ENCODE measurements around the gene RBM5. TPM values are rescaled to one million over a fixed set of nuclear protein-coding genes. Genes with fewer than 3 reads are reported as not detected.

RBM5 gene
- total and polyA plus RNA-seq, 10 of the 15 experiments (the other 5 are each of a cell fraction or from before 2014, with no cell fraction given): 35.1 to 347 (median 111) TPM

- TF ChIP-seq USF1 (IDR thresholded peaks at IDR 0.05; ENCODE audit: borderline replicate concordance, extremely low read length, insufficient read depth, low read depth, low read length) (no peak), EED (IDR thresholded peaks at IDR 0.05; ENCODE audit: low read depth) (no peak), E2F8 (IDR thresholded peaks at IDR 0.05; ENCODE audit: low read depth, partially characterized antibody) (no peak), BCLAF1 (IDR thresholded peaks at IDR 0.05) (no peak), TCF12 (IDR thresholded peaks at IDR 0.05; ENCODE audit: low read depth, low read length) (no peak), STAT1 (conservative IDR thresholded peaks at IDR 0.05) (no peak), CREM (IDR thresholded peaks at IDR 0.05; ENCODE audit: low read depth) (no peak), NKRF (conservative IDR thresholded peaks at IDR 0.05) (no peak), ZNF207 (IDR thresholded peaks at IDR 0.05; ENCODE audit: borderline replicate concordance) (no peak)
- TF ChIP-seq, protein P1, sequence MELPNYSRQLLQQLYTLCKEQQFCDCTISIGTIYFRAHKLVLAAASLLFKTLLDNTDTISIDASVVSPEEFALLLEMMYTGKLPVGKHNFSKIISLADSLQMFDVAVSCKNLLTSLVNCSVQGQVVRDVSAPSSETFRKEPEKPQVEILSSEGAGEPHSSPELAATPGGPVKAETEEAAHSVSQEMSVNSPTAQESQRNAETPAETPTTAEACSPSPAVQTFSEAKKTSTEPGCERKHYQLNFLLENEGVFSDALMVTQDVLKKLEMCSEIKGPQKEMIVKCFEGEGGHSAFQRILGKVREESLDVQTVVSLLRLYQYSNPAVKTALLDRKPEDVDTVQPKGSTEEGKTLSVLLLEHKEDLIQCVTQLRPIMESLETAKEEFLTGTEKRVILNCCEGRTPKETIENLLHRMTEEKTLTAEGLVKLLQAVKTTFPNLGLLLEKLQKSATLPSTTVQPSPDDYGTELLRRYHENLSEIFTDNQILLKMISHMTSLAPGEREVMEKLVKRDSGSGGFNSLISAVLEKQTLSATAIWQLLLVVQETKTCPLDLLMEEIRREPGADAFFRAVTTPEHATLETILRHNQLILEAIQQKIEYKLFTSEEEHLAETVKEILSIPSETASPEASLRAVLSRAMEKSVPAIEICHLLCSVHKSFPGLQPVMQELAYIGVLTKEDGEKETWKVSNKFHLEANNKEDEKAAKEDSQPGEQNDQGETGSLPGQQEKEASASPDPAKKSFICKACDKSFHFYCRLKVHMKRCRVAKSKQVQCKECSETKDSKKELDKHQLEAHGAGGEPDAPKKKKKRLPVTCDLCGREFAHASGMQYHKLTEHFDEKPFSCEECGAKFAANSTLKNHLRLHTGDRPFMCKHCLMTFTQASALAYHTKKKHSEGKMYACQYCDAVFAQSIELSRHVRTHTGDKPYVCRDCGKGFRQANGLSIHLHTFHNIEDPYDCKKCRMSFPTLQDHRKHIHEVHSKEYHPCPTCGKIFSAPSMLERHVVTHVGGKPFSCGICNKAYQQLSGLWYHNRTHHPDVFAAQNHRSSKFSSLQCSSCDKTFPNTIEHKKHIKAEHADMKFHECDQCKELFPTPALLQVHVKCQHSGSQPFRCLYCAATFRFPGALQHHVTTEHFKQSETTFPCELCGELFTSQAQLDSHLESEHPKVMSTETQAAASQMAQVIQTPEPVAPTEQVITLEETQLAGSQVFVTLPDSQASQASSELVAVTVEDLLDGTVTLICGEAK (IDR thresholded peaks at IDR 0.05; ENCODE audit: borderline replicate concordance): no peak
Observed at GRCh38 chr3:50162034-50162883, 73.5 kb downstream of the RBM5 start (continued).
